ENCODE data around the gene PRUNE2. TPM values are rescaled to one million over a fixed set of nuclear protein-coding genes. Genes with fewer than 3 reads are reported as not detected.
"Not testable (repeated sequence)": the region's sequence is repeated elsewhere in the genome, so short reads cannot be mapped to it uniquely, and the experiment has no call there.

PRUNE2 gene
- total and polyA plus RNA-seq, 9 donors = 9.1 to 16.4 (median 11.9) TPM

- WGBS (ENCODE audit: insufficient coverage) = 73% methylated on average over 3 of the region's 3 CpGs
- H3K4me3 ChIP-seq (ENCODE audit: low read length) = no peak overlapping the region
- H3K9me3 ChIP-seq (replicated peaks; ENCODE audit: control insufficient read depth, low read depth, low read length) = no peaks in the 10 kb centered on the region
- no peaks in the 10 kb centered on the region for H3K36me3 ChIP-seq (ENCODE audit: control insufficient read depth, insufficient read depth, low read length)
- DNase-seq = peak; percentile 51
- no peaks in the 10 kb centered on the region for H3K27me3 ChIP-seq (ENCODE audit: control insufficient read depth, insufficient read depth, low read length)
- no peak overlapping the region for H3K27ac ChIP-seq (ENCODE audit: low read length)
- H3K4me1 ChIP-seq (ENCODE audit: control insufficient read depth, insufficient read depth, low read length) = peaks cover 9% of the 10 kb centered on the region
Measured at GRCh38 chr9:76751001-76751400, 154.9 kb downstream of the PRUNE2 start.

GRCh38 chr9:76744336-76744735 lies 161.6 kb downstream of the PRUNE2 start:
- Histone ChIP-seq H3K4me3 (ENCODE audit: low read length) (no peak overlapping the region), H3K4me1 (ENCODE audit: control insufficient read depth, insufficient read depth, low read length) (no peaks in the 10 kb centered on the region), H3K27ac (ENCODE audit: low read length) (no peak overlapping the region), H3K9me3 (replicated peaks; ENCODE audit: control insufficient read depth, low read depth, low read length) (peaks cover 3% of the 10 kb centered on the region), H3K27me3 (ENCODE audit: control insufficient read depth, insufficient read depth, low read length) (no peaks in the 10 kb centered on the region), H3K36me3 (ENCODE audit: control insufficient read depth, insufficient read depth, low read length) (no peaks in the 10 kb centered on the region)
- no peak for DNase-seq
- 94% methylated on average over 2 of the region's 3 CpGs for WGBS (ENCODE audit: insufficient coverage)

GRCh38 chr9:76743931-76744330 lies 162.0 kb downstream of the PRUNE2 start:
- no CpG with 5 or more reads among the region's 3 CpGs for WGBS (ENCODE audit: insufficient coverage)
- no peaks in the 10 kb centered on the region for H3K36me3 ChIP-seq (ENCODE audit: control insufficient read depth, insufficient read depth, low read length)
- no peak overlapping the region for H3K27ac ChIP-seq (ENCODE audit: low read length)
- H3K4me1 ChIP-seq (ENCODE audit: control insufficient read depth, insufficient read depth, low read length) = no peaks in the 10 kb centered on the region
- no peak for DNase-seq
- H3K27me3 ChIP-seq (ENCODE audit: control insufficient read depth, insufficient read depth, low read length) = no peaks in the 10 kb centered on the region
- H3K9me3 ChIP-seq (replicated peaks; ENCODE audit: control insufficient read depth, low read depth, low read length) = peaks cover 3% of the 10 kb centered on the region
- no peak overlapping the region for H3K4me3 ChIP-seq (ENCODE audit: low read length)

GRCh38 chr9:76742890-76743289 lies 163.0 kb downstream of the PRUNE2 start:
- WGBS (ENCODE audit: insufficient coverage) = no CpG with 5 or more reads among the region's 4 CpGs
- not testable (repeated sequence) for H3K9me3 ChIP-seq (replicated peaks; ENCODE audit: control insufficient read depth, low read depth, low read length); DNase-seq; H3K27me3 ChIP-seq (ENCODE audit: control insufficient read depth, insufficient read depth, low read length); H3K4me1 ChIP-seq (ENCODE audit: control insufficient read depth, insufficient read depth, low read length); H3K27ac ChIP-seq (ENCODE audit: low read length); H3K36me3 ChIP-seq (ENCODE audit: control insufficient read depth, insufficient read depth, low read length); H3K4me3 ChIP-seq (ENCODE audit: low read length)

- no peaks in the 10 kb centered on the region for H3K4me1 ChIP-seq (ENCODE audit: control insufficient read depth, insufficient read depth, low read length)
- peaks cover 3% of the 10 kb centered on the region for H3K9me3 ChIP-seq (replicated peaks; ENCODE audit: control insufficient read depth, low read depth, low read length)
- no peaks in the 10 kb centered on the region for H3K36me3 ChIP-seq (ENCODE audit: control insufficient read depth, insufficient read depth, low read length)
- WGBS (ENCODE audit: insufficient coverage) = 60% methylated on average over 4 of the region's 5 CpGs
- no peak for DNase-seq
- H3K27ac ChIP-seq (ENCODE audit: low read length) = no peak overlapping the region
- H3K27me3 ChIP-seq (ENCODE audit: control insufficient read depth, insufficient read depth, low read length) = no peaks in the 10 kb centered on the region
- no peak overlapping the region for H3K4me3 ChIP-seq (ENCODE audit: low read length)
Measured at GRCh38 chr9:76741524-76741923, 164.4 kb downstream of the PRUNE2 start.

GRCh38 chr9:76738402-76738801 lies 167.5 kb downstream of the PRUNE2 start:
- Histone ChIP-seq H3K36me3 (ENCODE audit: control insufficient read depth, insufficient read depth, low read length) (no peaks in the 10 kb centered on the region), H3K4me3 (ENCODE audit: low read length) (no peak overlapping the region), H3K27me3 (ENCODE audit: control insufficient read depth, insufficient read depth, low read length) (peaks cover 2% of the 10 kb centered on the region), H3K9me3 (replicated peaks; ENCODE audit: control insufficient read depth, low read depth, low read length) (no peaks in the 10 kb centered on the region), H3K4me1 (ENCODE audit: control insufficient read depth, insufficient read depth, low read length) (no peaks in the 10 kb centered on the region), H3K27ac (ENCODE audit: low read length) (no peak overlapping the region)
- WGBS (ENCODE audit: insufficient coverage) = no CpG with 5 or more reads among the region's 5 CpGs
- DNase-seq = no peak

GRCh38 chr9:76737154-76737902 lies 168.6 kb downstream of the PRUNE2 start:
- Histone ChIP-seq H3K4me1 (ENCODE audit: control insufficient read depth, insufficient read depth, low read length) (no peaks in the 10 kb centered on the region), H3K36me3 (ENCODE audit: control insufficient read depth, insufficient read depth, low read length) (no peaks in the 10 kb centered on the region), H3K27ac (ENCODE audit: low read length) (no peak overlapping the region), H3K9me3 (replicated peaks; ENCODE audit: control insufficient read depth, low read depth, low read length) (no peaks in the 10 kb centered on the region), H3K27me3 (ENCODE audit: control insufficient read depth, insufficient read depth, low read length) (peaks cover 2% of the 10 kb centered on the region), H3K4me3 (ENCODE audit: low read length) (no peak overlapping the region)
- 63% methylated on average over 3 of the region's 3 CpGs for WGBS (ENCODE audit: insufficient coverage)
- DNase-seq = no peak

GRCh38 chr9:76734716-76735115 lies 171.2 kb downstream of the PRUNE2 start:
- Histone ChIP-seq H3K27ac (ENCODE audit: low read length) (no peak overlapping the region), H3K9me3 (replicated peaks; ENCODE audit: control insufficient read depth, low read depth, low read length) (no peaks in the 10 kb centered on the region), H3K27me3 (ENCODE audit: control insufficient read depth, insufficient read depth, low read length) (peaks cover 2% of the 10 kb centered on the region), H3K4me1 (ENCODE audit: control insufficient read depth, insufficient read depth, low read length) (no peaks in the 10 kb centered on the region), H3K36me3 (ENCODE audit: control insufficient read depth, insufficient read depth, low read length) (no peaks in the 10 kb centered on the region), H3K4me3 (ENCODE audit: low read length) (no peak overlapping the region)
- no peak for DNase-seq
- WGBS (ENCODE audit: insufficient coverage) = 84% methylated on average over 3 of the region's 3 CpGs

- H3K9me3 ChIP-seq (replicated peaks; ENCODE audit: control insufficient read depth, low read depth, low read length) = no peaks in the 10 kb centered on the region
- H3K27ac ChIP-seq (ENCODE audit: low read length) = no peak overlapping the region
- no peaks in the 10 kb centered on the region for H3K4me1 ChIP-seq (ENCODE audit: control insufficient read depth, insufficient read depth, low read length)
- H3K36me3 ChIP-seq (ENCODE audit: control insufficient read depth, insufficient read depth, low read length) = no peaks in the 10 kb centered on the region
- 100% methylated on average over 1 of the region's 1 CpG for WGBS (ENCODE audit: insufficient coverage)
- H3K4me3 ChIP-seq (ENCODE audit: low read length) = no peak overlapping the region
- peaks cover 2% of the 10 kb centered on the region for H3K27me3 ChIP-seq (ENCODE audit: control insufficient read depth, insufficient read depth, low read length)
- no peak for DNase-seq
Measured at GRCh38 chr9:76733096-76733495, 172.8 kb downstream of the PRUNE2 start.

GRCh38 chr9:76732341-76732958 lies 173.5 kb downstream of the PRUNE2 start:
- whole genome bisulfite sequencing (ENCODE audit: insufficient coverage) = no CpG with 5 or more reads among the region's 3 CpGs
- H3K27me3 ChIP-seq (ENCODE audit: control insufficient read depth, insufficient read depth, low read length) = peaks cover 2% of the 10 kb centered on the region
- H3K36me3 ChIP-seq (ENCODE audit: control insufficient read depth, insufficient read depth, low read length) = no peaks in the 10 kb centered on the region
- H3K4me3 ChIP-seq (ENCODE audit: low read length) = no peak overlapping the region
- H3K4me1 ChIP-seq (ENCODE audit: control insufficient read depth, insufficient read depth, low read length) = no peaks in the 10 kb centered on the region
- H3K9me3 ChIP-seq (replicated peaks; ENCODE audit: control insufficient read depth, low read depth, low read length) = no peaks in the 10 kb centered on the region
- DNase-seq = peak; percentile 26
- no peak overlapping the region for H3K27ac ChIP-seq (ENCODE audit: low read length)

All from muscle of leg (tissue), 11 donors.